Measurements from ENCODE around the gene ACYP1.

DNA sequence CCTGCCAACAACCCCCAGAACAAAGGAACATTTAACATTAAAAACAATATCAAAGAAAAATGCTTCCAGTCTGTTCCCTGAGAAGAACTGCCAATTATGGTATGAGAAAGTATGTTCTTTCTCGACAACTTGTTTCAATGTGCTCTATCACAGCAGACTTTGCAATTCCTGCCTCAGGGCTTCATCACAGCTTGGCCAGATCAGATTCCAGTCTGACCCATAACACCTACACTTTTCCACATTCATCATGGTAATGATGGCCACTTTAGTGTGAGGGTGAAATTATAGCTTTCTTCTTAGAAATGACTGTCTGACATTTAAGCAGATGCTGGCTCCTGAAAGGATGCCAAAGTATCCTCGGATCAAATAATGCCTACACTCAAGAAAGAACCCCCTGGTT is 46.1 kb upstream of the ACYP1 start:
- no peak for TF ChIP-seq POLR2A (IDR thresholded peaks at IDR 0.05)
- TF ChIP-seq, protein P1, sequence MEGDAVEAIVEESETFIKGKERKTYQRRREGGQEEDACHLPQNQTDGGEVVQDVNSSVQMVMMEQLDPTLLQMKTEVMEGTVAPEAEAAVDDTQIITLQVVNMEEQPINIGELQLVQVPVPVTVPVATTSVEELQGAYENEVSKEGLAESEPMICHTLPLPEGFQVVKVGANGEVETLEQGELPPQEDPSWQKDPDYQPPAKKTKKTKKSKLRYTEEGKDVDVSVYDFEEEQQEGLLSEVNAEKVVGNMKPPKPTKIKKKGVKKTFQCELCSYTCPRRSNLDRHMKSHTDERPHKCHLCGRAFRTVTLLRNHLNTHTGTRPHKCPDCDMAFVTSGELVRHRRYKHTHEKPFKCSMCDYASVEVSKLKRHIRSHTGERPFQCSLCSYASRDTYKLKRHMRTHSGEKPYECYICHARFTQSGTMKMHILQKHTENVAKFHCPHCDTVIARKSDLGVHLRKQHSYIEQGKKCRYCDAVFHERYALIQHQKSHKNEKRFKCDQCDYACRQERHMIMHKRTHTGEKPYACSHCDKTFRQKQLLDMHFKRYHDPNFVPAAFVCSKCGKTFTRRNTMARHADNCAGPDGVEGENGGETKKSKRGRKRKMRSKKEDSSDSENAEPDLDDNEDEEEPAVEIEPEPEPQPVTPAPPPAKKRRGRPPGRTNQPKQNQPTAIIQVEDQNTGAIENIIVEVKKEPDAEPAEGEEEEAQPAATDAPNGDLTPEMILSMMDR (IDR thresholded peaks at IDR 0.05) = no peak

Data from body of pancreas (tissue), 4 donors.